Parathyroid adenoma (tissue), 2 donors: Measurements from ENCODE around the gene ADARB2.

ENCODE experiments used
- H2AFZ ChIP-seq: fragments of 300-600 bp; sonication (generic); one replicate; pipeline ENCODE4 v1.7.0; 2017; ENCODE audit warnings: antibody characterized with exemption, mild to moderate bottlenecking
- H3K27ac ChIP-seq: fragments of 300-600 bp; sonication (generic); one replicate; pipeline ENCODE4 v1.7.0; 2017
- H3K27me3 ChIP-seq: fragments of 300-600 bp; sonication (generic); one replicate; pipeline ENCODE4 v1.7.0; 2017; ENCODE audit warnings: low read length; ENCODE audit not compliant: control insufficient read depth, insufficient read depth
- H3K36me3 ChIP-seq: fragments of 300-600 bp; sonication (generic); one replicate; pipeline ENCODE4 v1.7.0; 2017; ENCODE audit warnings: low read length; ENCODE audit not compliant: control insufficient read depth, insufficient read depth
- H3K4me1 ChIP-seq: fragments of 300-600 bp; sonication (generic); one replicate; pipeline ENCODE4 v1.7.0; 2017; ENCODE audit warnings: control low read depth
- H3K4me2 ChIP-seq: fragments of 300-600 bp; sonication (generic); one replicate; pipeline ENCODE4 v1.7.0; 2017; ENCODE audit warnings: low read length
- H3K4me3 ChIP-seq: fragments of 300-600 bp; sonication (generic); one replicate; pipeline ENCODE4 v1.7.0; 2017; ENCODE audit warnings: low read depth, low read length
- H3K79me2 ChIP-seq: fragments of 300-600 bp; sonication (generic); one replicate; pipeline ENCODE4 v1.7.0; 2017; ENCODE audit warnings: control low read depth
- H3K9ac ChIP-seq: fragments of 300-600 bp; sonication (generic); one replicate; pipeline ENCODE4 v1.7.0; 2017; ENCODE audit warnings: mild to moderate bottlenecking
- H3K9me3 ChIP-seq: fragments of 300-600 bp; sonication (generic); one replicate; pipeline ENCODE4 v1.7.0; 2017; ENCODE audit warnings: low read length; ENCODE audit not compliant: control insufficient read depth
- CTCF ChIP-seq: fragments of 300-600 bp; sonication (generic); IDR thresholded peaks from one replicate; pipeline ENCODE4 v1.7.0; 2017; ENCODE audit warnings: antibody characterized with exemption, mild to moderate bottlenecking
- donor health status: primary hyperparathyroidism.

Gene ADARB2

DNA sequence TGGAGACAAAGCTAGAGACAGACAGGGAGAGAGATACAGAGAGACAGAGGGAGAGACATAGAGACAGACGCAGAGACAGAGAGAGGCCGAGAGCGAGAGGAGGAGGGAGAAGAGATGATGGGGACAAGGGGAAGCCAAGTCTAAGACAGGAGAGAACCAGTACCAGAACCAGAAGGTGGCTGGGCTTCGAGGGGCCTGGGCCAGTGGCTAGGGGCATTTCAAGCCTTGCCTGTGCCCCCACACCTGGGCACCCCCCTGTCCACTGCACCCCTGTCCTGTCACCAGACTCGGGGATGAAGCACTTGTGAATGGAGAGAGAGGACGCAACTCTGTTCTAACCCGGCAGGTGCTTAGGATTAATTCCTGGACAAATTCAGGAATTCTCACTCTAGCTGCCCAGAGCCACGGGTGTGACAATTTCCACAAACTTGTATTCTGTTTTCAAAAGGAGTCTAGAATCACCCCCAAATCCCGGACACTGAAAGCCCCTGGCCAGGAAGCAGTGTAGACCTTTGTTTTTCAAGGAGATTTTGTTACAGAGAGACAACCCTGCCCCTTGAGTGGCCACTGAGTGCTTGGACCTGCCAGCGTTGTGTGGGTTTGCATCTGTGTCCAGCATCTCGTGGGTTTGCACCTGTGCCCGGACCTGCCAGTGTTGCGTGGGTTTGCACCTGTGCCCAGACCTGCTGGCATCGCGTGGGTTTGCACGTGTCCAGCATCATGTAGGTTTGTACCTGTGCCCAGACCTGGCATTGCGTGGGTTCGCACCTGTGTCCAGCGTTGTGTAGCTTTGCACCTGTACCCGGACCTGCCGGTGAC, 523.9 kb downstream of the ADARB2 start:
- H3K27ac ChIP-seq, result no peak overlapping the region
- no peaks in the 10 kb centered on the region for H3K9me3 ChIP-seq
- no peak for TF ChIP-seq CTCF

DNA sequence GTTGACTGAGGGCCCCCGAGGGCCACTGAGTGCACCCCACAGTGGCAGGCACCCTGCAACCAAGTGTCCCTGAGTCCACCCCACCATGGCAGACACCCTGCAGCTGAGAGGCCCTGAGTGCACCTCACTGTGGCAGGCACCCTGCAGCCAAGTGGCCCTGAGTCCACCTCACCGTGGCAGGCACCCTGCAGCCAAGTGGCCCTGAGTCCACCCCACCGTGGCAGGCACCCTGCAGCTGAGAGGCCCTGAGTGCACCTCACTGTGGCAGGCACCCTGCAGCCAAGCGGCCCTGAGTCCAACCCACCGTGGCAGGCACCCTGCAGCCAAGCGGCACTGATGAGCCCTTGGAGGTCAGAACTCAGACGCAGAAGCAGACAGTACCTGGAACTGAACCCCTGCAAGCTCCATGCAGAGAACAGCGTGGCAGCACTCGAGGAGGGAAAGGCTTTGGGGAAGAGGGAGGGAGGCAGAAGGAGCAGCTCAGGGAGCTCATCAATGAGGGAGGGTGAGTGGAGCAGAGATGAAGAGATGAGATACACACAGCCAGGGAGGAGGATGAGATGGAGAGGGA, 524.7 kb downstream of the ADARB2 start:
- H3K4me1 ChIP-seq, result no peaks in the 10 kb centered on the region
- no peak for TF ChIP-seq CTCF
- H2AFZ ChIP-seq, result no peak overlapping the region
- no peak overlapping the region for H3K4me3 ChIP-seq
- H3K79me2 ChIP-seq, result no peaks in the 10 kb centered on the region
- no peaks in the 10 kb centered on the region for H3K9me3 ChIP-seq
- no peaks in the 10 kb centered on the region for H3K36me3 ChIP-seq
- H3K4me2 ChIP-seq, result no peak overlapping the region
- H3K27ac ChIP-seq, result no peak overlapping the region
- H3K9ac ChIP-seq, result no peak overlapping the region
- H3K27me3 ChIP-seq, result no peaks in the 10 kb centered on the region

More for the DNA sequence above, 523.9 kb downstream of the ADARB2 start:
- Histone ChIP-seq H3K9ac (no peak overlapping the region), H3K27me3 (no peaks in the 10 kb centered on the region), H3K4me2 (no peak overlapping the region), H3K36me3 (no peaks in the 10 kb centered on the region), H3K4me1 (no peaks in the 10 kb centered on the region), H3K4me3 (no peak overlapping the region), H2AFZ (no peak overlapping the region), H3K79me2 (no peaks in the 10 kb centered on the region)

GRCh38 chr10:1211844-1212570, 525.3 kb downstream of the ADARB2 start:
- Histone ChIP-seq H3K4me2 (no peak overlapping the region), H3K79me2 (no peaks in the 10 kb centered on the region), H3K9me3 (no peaks in the 10 kb centered on the region), H3K4me3 (no peak overlapping the region), H3K4me1 (no peaks in the 10 kb centered on the region), H3K27ac (no peak overlapping the region), H3K36me3 (no peaks in the 10 kb centered on the region), H3K27me3 (no peaks in the 10 kb centered on the region), H3K9ac (no peak overlapping the region), H2AFZ (no peak overlapping the region)
- TF ChIP-seq CTCF, result no peak

- H3K9ac ChIP-seq, result no peak overlapping the region
- H3K4me3 ChIP-seq, result no peak overlapping the region
- no peaks in the 10 kb centered on the region for H3K9me3 ChIP-seq
- H3K27ac ChIP-seq, result no peak overlapping the region
- H3K79me2 ChIP-seq, result no peaks in the 10 kb centered on the region
- H3K4me2 ChIP-seq, result no peak overlapping the region
- no peaks in the 10 kb centered on the region for H3K27me3 ChIP-seq
- TF ChIP-seq CTCF, result no peak
- H2AFZ ChIP-seq, result no peak overlapping the region
- H3K36me3 ChIP-seq, result no peaks in the 10 kb centered on the region
- H3K4me1 ChIP-seq, result no peaks in the 10 kb centered on the region
Measured at GRCh38 chr10:1210667-1211066, 526.7 kb downstream of the ADARB2 start.
